ENCODE data around the gene CECR2. TPM values are rescaled to one million over a fixed set of nuclear protein-coding genes. Genes with fewer than 3 reads are reported as not detected.

Gene CECR2
- total RNA-seq, 1 donor from 2014 or later, result 10.0 TPM

GRCh38 chr22:17606496-17606895 is 237.2 kb downstream of the CECR2 start:
- DNase-seq (ENCODE audit: low spot score), result no peak

Other genes with a start within 250 kb of the CECR2 start
- 0.18 TPM for gene TMEM121B, start 248.1 kb upstream of the CECR2 start, total RNA-seq
- gene HDHD5, start 210.2 kb upstream of the CECR2 start, total RNA-seq, result 30.2 TPM
- gene ADA2, start 150.0 kb upstream of the CECR2 start, total RNA-seq, result 22.9 TPM
- gene SLC25A18, start 194.0 kb downstream of the CECR2 start, total RNA-seq, result 0.78 TPM